LNCAP (cell line): ENCODE measurements around the gene FMNL1.

ENCODE experiments used
- TF ChIP-seq, protein P1 (sequence below): fragments of 450-650 bp; IDR thresholded peaks from 2 replicates; pipeline ENCODE4 v1.5.1; 2017; ENCODE audit warnings: mild to moderate bottlenecking

The FMNL1 gene, protein sequence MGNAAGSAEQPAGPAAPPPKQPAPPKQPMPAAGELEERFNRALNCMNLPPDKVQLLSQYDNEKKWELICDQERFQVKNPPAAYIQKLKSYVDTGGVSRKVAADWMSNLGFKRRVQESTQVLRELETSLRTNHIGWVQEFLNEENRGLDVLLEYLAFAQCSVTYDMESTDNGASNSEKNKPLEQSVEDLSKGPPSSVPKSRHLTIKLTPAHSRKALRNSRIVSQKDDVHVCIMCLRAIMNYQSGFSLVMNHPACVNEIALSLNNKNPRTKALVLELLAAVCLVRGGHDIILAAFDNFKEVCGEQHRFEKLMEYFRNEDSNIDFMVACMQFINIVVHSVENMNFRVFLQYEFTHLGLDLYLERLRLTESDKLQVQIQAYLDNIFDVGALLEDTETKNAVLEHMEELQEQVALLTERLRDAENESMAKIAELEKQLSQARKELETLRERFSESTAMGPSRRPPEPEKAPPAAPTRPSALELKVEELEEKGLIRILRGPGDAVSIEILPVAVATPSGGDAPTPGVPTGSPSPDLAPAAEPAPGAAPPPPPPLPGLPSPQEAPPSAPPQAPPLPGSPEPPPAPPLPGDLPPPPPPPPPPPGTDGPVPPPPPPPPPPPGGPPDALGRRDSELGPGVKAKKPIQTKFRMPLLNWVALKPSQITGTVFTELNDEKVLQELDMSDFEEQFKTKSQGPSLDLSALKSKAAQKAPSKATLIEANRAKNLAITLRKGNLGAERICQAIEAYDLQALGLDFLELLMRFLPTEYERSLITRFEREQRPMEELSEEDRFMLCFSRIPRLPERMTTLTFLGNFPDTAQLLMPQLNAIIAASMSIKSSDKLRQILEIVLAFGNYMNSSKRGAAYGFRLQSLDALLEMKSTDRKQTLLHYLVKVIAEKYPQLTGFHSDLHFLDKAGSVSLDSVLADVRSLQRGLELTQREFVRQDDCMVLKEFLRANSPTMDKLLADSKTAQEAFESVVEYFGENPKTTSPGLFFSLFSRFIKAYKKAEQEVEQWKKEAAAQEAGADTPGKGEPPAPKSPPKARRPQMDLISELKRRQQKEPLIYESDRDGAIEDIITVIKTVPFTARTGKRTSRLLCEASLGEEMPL

DNA sequence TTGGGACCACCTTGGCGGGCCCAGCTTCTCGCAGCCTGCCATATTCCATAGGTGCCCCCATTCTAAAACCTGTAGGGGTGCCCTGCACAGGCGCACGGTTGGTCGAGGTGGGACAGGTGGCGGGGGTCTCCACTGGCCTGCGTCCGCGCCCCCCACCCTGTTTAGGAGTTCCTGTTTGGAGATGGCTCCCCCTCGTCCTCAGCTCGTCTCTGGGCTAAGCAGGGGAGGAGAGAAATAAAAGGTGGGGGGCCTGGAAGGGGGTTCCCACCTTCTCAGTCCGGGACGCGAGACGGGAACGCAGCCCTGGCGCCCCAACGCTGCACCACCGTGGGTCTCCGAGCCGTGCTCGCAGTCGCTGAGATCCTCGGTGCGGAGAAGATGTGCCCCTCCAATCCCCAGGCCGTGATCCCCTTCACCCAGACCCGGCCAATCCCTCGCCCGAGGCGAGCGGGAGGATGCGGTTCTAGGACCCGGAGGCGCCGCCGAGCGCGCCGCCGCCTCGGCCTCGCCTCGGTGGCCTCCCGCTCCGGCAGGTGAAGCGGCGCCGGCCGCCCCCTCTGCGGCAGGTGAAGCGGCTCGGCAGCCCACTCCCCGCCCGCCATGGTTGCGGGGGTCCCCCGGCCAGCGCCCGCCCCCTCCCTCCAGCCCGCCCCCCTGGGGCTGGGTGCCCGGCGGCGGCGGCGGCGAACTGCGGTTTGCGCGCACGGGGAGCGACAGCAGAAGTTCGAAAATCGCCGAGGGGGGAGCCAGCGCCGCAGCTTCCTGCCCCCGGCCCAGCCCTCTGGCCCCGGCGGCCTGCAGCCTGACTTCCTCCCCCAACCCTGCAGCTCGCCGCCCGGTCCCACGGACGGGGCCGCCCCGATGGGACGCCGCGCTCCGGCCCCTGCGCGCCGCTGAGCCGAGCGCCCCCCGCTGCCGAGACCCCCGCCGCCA lies at the start of gene FMNL1:
FMNL1 (plus strand) TSS at position 805 of the 933 bp plus-strand sequence. CDS start 240 bp downstream, outside the sequence.
- TF ChIP-seq, protein P1, sequence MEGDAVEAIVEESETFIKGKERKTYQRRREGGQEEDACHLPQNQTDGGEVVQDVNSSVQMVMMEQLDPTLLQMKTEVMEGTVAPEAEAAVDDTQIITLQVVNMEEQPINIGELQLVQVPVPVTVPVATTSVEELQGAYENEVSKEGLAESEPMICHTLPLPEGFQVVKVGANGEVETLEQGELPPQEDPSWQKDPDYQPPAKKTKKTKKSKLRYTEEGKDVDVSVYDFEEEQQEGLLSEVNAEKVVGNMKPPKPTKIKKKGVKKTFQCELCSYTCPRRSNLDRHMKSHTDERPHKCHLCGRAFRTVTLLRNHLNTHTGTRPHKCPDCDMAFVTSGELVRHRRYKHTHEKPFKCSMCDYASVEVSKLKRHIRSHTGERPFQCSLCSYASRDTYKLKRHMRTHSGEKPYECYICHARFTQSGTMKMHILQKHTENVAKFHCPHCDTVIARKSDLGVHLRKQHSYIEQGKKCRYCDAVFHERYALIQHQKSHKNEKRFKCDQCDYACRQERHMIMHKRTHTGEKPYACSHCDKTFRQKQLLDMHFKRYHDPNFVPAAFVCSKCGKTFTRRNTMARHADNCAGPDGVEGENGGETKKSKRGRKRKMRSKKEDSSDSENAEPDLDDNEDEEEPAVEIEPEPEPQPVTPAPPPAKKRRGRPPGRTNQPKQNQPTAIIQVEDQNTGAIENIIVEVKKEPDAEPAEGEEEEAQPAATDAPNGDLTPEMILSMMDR, result no peak

DNA sequence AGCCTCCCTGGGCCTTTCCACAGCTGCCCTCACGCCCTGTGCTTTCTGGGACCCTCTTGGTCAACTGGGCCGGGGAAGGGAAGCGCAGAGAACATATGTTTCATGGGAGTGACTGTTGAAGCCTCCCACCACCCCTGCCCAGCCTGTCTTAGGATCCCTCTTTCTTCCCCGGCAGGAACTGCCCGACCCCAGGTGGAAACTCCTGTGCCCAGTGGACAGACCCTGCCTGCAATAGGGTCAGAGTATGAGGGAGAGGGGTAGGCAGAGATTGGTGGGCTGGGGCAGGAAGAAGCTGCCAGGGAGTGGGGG lies 49.5 kb upstream of the FMNL1 start:
- TF ChIP-seq, protein P1, result no peak

DNA sequence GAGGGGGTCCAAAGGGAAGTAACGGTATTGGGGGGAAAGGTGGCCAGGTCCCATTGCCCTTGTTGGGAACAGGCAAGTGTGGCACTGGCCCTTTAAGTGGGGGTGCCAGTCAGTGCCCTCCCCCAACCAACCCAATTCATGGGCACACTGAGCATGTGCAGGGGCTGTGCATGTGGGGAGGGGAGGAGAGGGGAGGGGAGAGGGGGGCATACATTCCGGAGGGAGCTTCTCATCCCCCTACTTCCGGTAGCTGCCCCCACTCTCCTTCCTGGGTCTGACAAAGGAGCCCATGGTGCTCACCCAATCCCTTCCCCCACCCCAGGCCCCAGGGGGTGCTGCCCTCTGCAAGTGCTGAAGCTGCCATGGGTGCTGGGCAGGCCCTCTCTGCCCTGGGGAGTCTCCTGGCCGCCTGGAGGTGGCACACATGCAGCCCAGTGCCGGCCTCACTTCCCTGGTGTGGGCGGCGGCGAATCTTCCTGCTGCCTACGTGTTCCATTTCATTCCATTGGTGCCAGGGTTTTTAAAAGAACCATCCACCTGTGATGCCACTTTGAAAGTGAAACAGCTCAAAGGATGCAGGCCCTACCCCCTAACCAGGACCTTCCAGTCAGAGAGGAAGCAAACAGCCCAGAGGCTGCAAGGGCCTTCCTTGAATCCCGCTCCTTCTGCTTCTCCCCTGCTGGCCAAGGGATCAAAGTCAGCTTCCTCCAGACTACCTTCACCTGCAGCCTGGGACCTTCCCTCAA lies 49.0 kb upstream of the FMNL1 start:
- TF ChIP-seq, protein P1, result no peak

DNA sequence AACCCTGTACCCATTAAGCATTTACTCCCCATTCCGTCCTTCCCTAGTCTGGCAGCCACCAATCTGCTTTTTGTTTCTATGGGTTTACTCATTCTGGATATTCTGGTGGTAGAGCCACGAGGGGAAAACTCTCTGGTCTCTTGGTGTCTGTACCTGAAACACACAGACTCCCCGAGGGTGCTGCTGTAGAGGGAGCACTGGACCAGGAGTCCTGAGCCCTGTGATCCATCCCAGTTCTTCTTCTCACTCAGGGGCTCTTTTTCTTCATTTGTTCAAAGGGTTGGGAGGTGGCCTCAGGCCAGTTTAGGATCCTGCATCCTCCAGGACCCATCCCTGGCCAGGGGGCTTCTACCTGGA lies 45.9 kb upstream of the FMNL1 start:
- TF ChIP-seq, protein P1, result no peak

DNA sequence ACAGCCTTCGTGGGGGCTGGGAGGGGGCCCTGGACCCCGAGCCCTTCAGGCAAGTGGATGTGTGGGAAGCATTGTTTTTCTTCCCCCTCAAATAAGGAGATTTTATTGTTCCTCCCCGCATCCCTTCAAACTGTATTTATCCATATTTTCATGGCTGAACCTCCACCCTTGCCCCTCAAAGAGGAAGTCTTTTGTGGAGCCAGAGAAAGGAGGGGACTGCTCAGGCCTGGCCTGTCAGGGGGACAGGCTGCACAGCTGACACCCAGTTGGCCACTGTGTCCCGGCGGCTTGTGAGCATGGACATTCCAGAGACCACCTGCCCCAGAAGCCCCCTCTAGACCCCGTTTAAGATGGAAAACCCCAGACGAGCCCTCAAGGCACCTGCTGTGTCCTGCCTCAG lies 44.1 kb upstream of the FMNL1 start:
- TF ChIP-seq, protein P1, result no peak

DNA sequence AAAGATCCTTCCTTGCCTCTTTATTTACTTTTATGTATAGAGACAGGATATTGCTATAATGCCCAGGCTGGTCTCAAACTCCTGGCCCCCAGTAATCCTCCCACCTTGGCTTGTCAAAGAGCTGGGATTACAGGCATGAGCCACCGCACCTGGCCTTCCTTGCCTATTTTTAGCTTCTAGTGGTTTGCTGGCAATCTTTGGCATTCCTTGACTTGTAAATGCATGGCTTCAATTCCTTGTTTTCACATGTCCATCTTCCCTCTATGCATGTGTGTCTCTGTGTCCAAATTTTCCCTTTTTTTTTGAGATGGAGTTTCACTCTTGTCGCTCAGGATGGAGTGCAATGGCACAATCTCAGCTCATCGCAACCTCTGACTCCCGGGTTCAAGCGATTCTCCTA lies 37.5 kb upstream of the FMNL1 start:
- TF ChIP-seq, protein P1, result no peak
